Breast epithelium (tissue), 3 donors: ENCODE measurements around the gene CNN1.

ENCODE experiments used
- CTCF ChIP-seq, 3 donors: fragments of 450-650 bp; IDR thresholded peaks; one replicate each; pipeline ENCODE4 v1.5.1; 2016 to 2017; ENCODE audit warnings: antibody characterized with exemption in 3 of 3, mild to moderate bottlenecking in 3 of 3, moderate library complexity in 3 of 3
- POLR2AphosphoS5 ChIP-seq, 3 donors: sonication (generic); formaldehyde crosslinking; IDR thresholded peaks; one replicate each; pipeline ENCODE4 v1.6.1; 2017; ENCODE audit warnings: antibody characterized with exemption in 3 of 3

GRCh38 chr19:11570039-11570462 lies 31.4 kb downstream of the CNN1 start:
- TF ChIP-seq CTCF (IDR thresholded peaks at IDR 0.05) (no peak), POLR2AphosphoS5 (IDR thresholded peaks at IDR 0.05) (no peak)
